Stimulated activated CD8-positive, alpha-beta memory T cell treated with anti-CD3 and anti-CD28 coated beads, Interleukin-12 subunit alpha, Interleukin-12 subunit beta, amount 100 ng/mL, for 4 hours (primary cell): ENCODE data around the gene COX6A2.

Experiments used
- DNase-seq: peaks from one replicate; pipeline ENCODE4 v3.0.0-alpha.2; 2020; ENCODE audit warnings: low read depth

The COX6A2 gene

DNA sequence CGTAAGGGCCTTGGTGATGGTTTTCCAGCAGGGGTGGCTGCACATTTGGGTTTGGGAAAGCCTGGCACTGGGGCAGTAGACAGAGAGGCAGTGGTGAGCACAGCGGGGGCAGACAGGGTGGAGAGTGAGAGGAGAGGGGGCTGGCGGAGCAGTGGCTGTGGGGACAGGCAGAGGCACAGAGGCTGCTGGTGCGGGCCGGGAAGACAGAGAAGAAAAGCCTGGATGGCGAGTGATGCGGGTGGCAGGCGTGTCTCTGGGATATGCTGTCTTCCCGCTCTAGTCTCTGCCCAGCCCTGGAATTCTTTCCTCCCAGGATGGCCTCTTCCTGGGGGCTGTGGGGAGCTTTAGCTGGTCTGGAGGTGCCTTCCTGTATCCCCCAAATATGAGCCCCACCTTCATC, 18.1 kb downstream of the COX6A2 start:
- no peak for DNase-seq

DNA sequence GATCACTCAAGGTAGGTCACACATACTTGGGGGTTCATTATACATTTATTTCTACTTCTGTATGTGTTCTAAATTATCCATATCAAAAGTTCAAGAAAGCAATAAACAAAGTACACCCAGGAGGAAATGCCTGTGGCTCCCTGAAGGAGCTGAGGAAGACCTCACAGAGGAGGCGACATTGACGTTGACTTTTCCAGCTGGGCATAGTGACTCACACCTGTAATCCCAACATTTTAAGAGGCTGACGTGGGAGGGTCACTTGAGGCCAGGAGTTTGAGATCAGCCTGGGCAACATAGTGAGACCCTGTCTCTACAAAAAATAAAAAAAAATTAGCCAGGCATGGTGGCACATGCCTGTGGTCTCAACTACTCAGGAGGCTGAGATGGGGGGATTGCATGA, 18.7 kb downstream of the COX6A2 start:
- DNase-seq, result no peak

DNA sequence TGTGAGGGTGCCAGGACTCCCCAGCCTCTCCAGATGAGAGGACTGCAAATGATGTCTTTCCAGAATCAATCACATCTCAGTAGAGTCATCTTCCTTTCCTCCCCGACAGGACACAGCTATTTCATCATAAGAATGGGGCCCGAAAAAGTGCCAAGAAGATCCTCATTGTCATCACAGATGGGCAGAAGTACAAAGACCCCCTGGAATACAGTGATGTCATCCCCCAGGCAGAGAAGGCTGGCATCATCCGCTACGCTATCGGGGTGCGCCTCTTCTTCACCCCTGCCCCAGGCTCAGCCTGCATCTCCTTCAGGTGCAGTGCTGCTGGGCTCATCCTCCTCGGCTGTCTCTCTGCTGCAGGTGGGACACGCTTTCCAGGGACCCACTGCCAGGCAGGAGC, 20.8 kb downstream of the COX6A2 start:
- DNase-seq, result no peak

DNA sequence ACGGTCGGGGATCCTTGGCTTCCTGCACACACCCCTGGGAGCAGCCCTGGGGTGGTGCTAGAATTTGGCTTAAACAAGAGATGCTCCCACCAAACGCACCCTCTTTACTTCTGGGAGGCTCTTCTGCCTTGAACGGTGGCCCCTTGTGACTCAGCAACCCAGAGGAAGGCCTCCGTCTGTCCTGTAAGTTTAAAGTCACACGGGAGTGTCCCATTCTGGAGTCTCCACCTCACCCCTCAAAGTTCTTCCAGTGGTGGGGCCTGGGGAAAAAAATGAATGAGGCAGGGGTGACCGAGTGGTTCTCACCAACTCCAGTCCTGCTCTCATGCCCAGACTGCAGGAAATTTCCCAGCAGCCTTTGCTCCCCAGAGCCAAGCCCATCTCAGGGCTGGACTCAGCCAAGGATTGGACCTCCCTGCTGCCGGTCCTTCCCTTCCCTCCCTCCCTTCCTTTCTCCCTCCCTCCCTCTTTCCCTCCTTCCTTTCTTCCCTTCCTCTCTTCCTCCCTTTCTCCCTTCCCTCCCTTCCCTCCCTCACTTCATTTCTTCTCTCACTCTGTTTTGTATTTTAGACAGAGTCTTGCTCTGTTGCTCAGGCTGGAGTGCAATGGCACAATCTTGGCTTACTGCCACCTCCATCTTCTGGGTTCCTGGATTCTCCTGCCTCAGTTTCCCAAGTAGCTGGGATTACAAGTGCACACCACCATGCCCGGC, 23.7 kb downstream of the COX6A2 start:
- no peak for DNase-seq

DNA sequence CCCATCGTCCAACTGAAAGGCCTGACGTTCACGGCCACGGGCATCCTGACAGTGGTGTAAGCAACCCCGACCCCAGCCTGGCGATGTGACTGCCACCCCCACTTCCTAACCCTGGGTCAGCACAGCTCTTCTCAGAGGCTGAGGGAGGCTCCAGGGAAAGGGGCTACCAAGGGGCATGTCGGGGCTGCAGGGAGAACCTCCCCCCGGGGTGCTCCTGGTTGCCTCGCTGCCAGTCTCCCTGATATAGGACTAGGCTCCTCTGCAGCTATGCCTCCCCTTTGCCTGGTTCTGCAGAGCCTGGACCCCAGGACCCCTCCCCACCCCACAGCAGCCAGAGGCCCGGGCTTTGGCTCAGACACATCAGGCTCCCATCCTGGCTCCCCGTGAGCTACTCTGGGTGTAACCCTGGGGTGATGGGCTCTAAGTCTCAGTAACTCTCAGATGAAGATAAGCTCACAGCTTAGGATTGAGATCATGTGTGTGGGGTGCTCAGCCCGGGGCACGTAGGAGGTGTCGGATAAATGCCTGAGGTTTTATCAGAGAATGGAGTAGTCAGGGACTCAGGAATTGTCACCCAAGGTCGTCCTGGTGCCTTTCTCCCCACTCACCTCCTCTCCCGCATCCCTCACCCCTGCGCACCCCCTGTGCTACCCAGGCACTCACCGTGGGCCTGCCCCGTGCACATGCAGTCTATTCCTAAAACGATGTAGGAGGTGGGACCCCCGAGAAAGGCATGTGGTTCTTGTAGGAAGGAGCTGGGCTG, 24.4 kb downstream of the COX6A2 start:
- no peak for DNase-seq

DNA sequence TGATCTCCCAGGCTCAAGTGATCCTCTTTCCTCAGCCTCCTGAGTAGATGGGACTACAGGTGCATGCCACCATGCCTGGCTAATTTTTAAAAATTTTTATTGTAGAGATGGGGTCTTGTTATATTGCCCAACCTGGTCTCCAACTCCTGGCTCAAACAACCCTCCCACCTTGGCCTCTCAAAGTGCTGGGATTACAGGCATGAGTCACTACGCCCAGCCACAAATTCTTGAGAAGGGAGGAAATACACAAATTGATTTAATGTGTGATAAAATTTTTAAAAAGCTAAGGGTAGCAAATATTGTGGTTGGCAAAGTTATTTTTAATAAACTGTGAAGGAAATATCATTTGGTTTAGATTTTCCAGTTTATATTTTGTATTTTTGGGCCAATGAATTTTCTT, 25.5 kb downstream of the COX6A2 start:
- no peak for DNase-seq

DNA sequence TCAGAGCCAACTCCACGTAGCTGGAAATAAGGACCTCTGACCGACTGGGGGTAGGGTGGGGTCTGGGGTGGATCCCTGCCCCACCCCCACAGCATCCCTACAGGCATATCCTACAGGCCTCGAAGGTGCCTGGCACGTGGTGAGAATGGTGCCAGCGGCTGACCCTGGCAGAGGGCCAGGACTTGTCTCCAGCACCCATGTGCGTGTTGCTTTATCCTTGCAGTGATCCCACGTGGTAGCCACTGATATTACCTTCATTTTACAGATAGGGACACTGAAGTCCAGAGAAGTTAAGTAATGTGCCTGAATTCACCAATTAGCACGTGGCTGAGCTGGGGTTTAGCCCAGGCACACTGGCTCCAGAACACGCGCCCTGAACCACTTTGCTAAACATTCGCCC, 26.7 kb downstream of the COX6A2 start:
- DNase-seq, result no peak

DNA sequence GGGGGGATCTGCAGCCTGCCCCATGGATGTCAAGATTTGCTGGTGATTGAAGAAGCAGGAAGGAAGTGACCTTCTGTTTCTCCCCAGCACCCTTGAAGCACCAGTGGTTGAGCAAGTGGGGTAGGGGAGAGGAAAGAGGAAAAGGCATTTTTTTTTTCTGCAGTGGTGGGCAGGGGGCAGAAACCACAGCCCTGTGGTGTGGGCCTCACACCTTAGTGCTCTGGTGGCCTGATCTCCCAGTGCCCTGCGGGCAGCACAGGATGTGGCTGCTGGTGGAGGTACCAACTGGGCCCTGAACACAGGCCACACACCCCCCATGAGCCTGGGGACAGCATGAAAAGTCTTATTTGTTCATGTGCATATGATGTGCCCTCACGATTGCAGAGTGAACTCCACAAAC, 28.0 kb downstream of the COX6A2 start:
- no peak for DNase-seq

DNA sequence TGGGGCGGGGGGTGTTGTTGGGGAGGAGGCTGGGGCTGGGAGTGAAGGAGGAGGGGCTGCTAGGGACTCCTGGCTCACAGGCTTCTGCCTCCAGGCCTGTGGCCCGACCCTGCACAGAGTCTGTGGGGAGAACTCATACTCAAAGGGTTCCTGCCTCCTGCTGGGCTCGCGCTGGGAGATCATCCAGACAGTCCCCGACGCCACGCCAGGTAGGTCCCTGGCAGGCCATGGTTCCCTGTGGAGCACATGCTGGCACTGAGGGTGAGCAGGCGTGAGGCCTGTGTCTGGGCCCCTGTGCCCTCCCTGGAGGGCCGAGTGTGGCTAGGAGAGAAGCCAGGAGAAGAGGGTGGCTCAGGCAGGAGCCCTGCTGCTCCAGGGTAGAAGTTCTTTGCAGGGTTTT, 30.5 kb downstream of the COX6A2 start:
- no peak for DNase-seq

DNA sequence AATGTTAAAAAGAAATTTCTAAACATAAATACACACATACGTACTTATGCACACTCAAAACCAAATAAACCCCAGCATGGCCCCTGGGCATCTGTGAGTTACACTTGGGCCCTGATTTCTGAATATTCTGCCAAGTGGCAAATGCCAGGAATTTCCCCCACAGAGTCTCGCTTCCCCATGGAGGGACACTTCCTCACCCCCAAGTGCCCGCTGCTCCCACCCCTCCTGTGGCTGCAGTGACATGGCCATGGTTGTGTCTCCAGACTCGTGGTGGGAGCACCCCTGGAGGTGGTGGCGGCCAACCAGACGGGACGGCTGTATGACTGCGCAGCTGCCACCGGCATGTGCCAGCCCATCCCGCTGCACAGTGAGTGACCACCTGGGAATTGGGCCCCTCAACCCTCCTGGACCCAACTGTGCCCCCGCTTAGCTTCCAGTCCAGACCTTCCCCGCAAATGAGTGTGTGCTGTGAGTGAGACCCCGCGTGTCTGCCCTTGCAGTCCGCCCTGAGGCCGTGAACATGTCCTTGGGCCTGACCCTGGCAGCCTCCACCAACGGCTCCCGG, 31.0 kb downstream of the COX6A2 start:
- DNase-seq, result no peak

DNA sequence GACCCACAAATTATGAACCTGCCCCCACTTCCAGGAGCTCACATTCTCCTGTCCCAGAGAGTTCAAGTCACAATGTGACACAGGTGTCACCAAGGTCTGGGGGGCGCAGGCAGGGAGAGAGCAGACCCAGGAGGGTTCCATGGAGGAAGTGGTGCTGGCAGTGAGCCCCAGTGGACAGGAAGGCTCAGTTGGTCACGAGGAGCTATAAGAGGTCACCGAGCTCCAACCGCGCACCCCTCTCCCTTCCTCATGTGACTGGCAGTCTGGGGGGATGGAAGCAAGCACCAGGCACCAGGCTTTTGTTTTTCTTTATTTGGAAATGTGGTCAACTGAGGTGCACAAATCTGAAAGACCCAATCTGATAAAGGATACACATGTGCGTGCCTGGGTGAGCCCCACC, 32.5 kb downstream of the COX6A2 start:
- no peak for DNase-seq

DNA sequence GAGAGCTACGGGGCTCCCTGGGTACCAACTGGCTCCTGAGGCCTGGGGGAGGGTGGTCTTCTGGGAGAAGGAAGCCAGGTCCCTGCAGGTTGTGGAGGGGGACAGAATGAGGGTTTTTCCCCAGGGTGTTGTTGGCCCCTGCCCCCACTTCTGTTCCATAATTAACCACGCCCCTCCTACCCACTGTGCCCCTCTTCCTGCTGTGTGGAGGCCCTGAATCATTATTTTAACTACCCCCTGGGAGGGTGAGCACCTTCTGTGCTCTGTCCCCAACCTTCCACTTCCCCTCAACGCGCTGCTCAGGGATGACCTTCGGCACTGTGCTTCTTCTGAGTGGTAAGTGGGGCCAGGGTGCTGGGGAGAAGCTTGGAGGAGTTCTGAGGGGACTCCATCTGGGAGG, 35.1 kb downstream of the COX6A2 start, which contains the start of gene ITGAD:
Gene ITGAD (plus strand): TSS at position 280 of the 400 bp plus-strand sequence. CDS start 26 bp downstream, at position 306.
- DNase-seq, result no peak

DNA sequence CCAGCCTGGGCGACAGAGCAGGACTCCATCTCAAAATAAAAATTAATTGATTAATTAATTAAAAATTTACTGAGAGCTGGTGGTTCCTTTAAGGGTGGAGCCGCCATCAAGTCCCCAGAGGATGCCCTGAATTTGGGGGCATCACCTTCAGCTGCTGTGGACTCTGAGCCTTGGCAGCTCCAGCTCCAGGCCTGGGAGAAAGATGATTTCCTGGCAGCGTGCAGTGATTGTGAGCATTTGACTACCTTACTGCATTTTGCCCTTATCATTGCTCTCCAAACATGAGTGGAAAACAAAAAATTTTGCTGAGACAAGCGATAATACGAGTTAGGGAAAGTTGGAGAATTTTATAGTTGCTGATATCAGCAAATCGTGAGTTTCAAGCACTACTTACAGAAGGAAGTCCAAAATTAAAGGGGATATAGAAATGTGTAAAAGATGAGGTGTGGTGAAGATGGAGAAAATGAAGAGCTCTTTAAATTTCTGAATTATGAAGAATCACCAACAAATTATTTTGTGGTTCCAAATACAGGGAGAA, 37.6 kb downstream of the COX6A2 start:
- DNase-seq, result no peak

DNA sequence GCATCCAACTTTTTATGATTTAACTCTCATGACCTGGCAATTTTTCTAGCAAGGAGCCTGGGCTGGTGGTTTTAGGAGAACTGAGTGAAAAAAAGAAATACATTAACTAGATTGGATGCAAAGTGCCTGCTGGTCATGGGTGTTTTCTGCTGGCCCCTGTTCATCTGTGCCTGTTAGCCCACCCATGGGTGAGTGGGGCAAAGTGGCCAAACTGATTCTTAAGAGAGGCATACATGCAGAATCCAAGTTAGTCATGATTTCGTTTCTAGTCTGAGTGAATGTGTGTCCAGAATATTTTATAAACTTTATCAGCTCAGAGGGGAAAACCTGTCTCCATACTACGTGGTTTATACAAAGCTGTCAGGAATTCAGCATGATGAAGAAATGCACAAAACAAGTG, 39.6 kb downstream of the COX6A2 start:
- no peak for DNase-seq

DNA sequence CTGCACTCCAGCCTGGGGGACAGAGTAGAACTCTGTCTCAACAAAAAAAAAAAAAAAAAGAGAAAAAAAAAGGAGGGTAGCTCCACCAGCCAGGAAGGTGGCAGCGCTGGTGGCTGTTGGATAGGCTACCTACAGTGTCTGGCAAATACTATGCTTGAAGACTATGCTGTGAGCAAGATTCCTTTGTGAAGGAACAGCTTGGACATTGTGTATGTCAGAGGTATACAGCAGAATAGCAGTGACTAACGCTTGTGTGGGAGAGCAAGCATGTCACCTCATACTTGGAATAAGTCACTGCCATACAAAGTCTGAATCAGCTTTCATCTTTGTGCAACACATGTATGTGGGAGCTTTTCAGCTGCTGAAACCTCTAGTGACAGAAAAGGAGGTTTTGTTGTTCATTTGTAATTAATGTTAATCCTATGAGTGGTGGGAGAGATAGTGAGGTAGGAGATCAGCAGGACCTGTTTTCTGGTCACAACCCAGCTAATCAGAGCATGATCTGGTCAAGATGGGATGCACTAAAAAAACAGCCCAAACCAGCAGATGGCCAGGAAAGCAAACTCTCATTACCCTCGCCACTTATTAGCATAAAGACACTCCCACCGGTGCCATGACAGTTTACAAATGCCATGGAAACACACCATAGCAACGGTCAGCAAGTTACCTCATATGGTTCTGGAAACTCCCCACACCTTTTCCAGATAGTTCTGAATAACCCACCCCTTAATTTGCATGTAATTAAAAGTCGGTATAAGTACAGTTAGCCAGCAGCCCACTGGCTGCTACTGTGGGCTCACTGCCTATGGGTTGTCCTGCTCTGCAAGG, 41.8 kb downstream of the COX6A2 start:
- no peak for DNase-seq

DNA sequence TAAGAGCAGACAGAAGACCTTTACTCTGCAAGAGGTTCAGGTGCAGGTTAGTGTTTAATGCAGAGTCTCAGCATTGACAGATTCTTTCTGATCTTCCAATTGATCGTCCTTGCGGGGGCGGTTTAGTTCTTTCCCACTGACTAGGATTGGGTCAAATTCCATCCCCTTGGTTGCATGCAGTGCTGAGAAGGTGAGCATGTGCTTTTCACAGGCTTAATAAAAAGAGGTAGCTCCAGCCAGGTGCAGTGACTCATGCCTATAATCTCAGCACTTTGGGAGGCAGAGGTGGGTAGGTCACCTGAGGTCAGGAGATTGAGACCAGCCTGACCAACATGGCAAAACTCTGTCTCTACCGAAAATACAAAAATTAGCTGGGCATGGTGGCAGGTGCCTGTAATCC, 42.5 kb downstream of the COX6A2 start:
- DNase-seq, result no peak

DNA sequence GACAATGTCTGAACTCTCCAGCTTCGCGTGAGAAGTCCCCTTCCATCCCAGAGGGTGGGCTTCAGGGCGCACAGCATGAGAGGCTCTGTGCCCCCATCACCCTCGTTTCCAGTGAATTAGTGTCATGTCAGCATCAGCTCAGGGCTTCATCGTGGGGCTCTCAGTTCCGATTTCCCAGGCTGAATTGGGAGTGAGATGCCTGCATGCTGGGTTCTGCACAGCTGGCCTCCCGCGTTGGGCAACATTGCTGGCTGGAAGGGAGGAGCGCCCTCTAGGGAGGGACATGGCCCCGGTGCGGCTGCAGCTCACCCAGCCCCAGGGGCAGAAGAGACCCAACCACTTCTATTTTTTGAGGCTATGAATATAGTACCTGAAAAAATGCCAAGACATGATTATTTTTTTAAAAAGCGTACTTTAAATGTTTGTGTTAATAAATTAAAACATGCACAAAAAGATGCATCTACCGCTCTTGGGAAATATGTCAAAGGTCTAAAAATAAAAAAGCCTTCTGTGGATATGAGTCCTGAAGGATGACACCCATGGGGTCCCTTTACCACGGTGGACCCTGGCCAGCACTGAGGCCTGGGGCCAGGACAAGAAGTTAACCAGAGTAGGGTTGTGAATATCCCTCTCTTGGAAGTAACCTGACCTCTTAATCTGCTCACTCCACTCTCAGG, 45.5 kb downstream of the COX6A2 start:
- peak; percentile 41 for DNase-seq

DNA sequence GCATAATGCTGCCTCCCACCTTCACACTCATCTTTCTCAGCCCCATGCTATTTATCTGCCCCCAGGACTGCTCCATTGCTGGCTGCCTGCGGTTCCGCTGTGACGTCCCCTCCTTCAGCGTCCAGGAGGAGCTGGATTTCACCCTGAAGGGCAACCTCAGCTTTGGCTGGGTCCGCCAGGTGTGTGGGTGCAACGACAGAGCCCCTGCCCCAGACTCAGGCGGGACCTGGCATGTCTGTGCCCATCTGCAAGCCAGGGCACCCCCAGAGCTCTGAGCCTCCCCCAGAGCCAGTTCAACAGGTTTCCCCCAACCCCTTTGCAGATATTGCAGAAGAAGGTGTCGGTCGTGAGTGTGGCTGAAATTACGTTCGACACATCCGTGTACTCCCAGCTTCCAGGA, 48.0 kb downstream of the COX6A2 start:
- no peak for DNase-seq
